NT2/D1 (cell line): ENCODE results near the gene RPL22L1.

Experiments used
- YY1 ChIP-seq: IDR thresholded peaks from 2 replicates; pipeline ENCODE4 v1.6.1; 2011; ENCODE audit not compliant: insufficient read length, insufficient read depth
- ZNF274 ChIP-seq: IDR thresholded peaks from 2 replicates; pipeline ENCODE4 v1.6.1; 2011; ENCODE audit warnings: mild to moderate bottlenecking, low read depth, low read length

- TF ChIP-seq YY1 (no peak), ZNF274 (no peak)
Measured at GRCh38 chr3:170865209-170866094, 4.5 kb downstream of the RPL22L1 start.
